ENCODE data around the gene NOXA1.

DNA sequence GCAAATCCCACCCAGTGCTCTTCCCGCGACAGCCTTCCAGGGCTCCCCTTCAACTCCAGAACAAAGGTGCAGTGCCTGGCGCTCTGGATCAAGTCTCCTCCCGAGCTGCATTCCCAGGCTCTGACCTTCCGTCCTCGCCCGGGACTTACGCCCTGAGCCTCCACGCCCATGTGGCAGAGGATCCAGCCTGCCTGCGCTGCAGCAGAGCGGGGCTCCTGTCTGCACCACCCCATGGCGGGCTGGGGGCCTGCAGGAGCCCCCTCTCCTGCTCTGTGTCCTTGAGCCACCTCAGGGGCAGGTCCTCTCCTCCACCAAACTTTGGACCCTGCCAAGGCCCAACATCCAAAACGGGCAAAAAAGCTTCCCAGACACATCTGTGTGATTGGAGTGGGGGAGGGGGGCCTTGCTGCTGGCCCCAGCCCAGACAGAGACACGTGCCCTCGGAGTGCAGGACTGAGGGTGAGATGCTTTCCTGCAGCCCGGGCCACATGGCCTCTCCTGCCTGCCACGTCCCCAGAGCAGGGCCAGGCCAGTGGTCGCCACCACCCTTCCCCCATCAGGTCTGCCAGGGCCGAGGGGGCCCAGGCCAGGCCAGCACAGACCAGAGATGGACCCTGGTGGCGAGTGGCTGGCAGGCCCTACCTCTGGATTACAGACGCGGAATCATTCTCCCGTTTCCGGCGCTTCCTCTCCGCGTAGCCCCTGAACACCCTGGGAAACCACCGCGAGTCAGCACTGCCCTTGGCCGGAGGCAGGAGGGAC lies 31.6 kb downstream of the NOXA1 start:
- TF ChIP-seq, protein P1, sequence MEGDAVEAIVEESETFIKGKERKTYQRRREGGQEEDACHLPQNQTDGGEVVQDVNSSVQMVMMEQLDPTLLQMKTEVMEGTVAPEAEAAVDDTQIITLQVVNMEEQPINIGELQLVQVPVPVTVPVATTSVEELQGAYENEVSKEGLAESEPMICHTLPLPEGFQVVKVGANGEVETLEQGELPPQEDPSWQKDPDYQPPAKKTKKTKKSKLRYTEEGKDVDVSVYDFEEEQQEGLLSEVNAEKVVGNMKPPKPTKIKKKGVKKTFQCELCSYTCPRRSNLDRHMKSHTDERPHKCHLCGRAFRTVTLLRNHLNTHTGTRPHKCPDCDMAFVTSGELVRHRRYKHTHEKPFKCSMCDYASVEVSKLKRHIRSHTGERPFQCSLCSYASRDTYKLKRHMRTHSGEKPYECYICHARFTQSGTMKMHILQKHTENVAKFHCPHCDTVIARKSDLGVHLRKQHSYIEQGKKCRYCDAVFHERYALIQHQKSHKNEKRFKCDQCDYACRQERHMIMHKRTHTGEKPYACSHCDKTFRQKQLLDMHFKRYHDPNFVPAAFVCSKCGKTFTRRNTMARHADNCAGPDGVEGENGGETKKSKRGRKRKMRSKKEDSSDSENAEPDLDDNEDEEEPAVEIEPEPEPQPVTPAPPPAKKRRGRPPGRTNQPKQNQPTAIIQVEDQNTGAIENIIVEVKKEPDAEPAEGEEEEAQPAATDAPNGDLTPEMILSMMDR (IDR thresholded peaks at IDR 0.05) = peak in 1 of 5 experiments; percentile 5
- TF ChIP-seq POLR2A (IDR thresholded peaks at IDR 0.05) = peak; percentile 87

Measured in transverse colon (tissue), 3 donors.